IMR-90 (cell line): ENCODE data around the gene MRC1.

Experiments
- CEBPB ChIP-seq: IDR thresholded peaks from 2 replicates; pipeline ENCODE4 v1.6.1; 2012; ENCODE audit warnings: low read depth, low read length, improper control_type of control experiment
- CTCF ChIP-seq: conservative IDR thresholded peaks from 2 replicates; pipeline ENCODE4 v1.5.1; 2012; ENCODE audit warnings: mild to moderate bottlenecking, low read depth, low read length, improper control_type of control experiment
- POLR2A ChIP-seq: IDR thresholded peaks from 2 replicates; pipeline ENCODE4 v1.6.1; 2012; ENCODE audit warnings: mild to moderate bottlenecking, low read depth, low read length
- RAD21 ChIP-seq: IDR thresholded peaks from 2 replicates; pipeline ENCODE4 v1.6.1; 2012; ENCODE audit warnings: low read length, improper control_type of control experiment
- RCOR1 ChIP-seq: IDR thresholded peaks from 2 replicates; pipeline ENCODE4 v1.6.1; 2012; ENCODE audit warnings: mild to moderate bottlenecking, low read length, improper control_type of control experiment; ENCODE audit not compliant: insufficient replicate concordance
- RFX5 ChIP-seq: IDR thresholded peaks from 2 replicates; pipeline ENCODE4 v1.8.0; 2012; ENCODE audit warnings: low read depth, mild to moderate bottlenecking, low read length, moderate library complexity
- TF ChIP-seq, protein P1 (sequence below): fragments of 150-350 bp; IDR thresholded peaks from 2 replicates; pipeline ENCODE4 v1.6.1; 2017; ENCODE audit warnings: mild to moderate bottlenecking, antibody characterized with exemption, low read length, low read depth

DNA sequence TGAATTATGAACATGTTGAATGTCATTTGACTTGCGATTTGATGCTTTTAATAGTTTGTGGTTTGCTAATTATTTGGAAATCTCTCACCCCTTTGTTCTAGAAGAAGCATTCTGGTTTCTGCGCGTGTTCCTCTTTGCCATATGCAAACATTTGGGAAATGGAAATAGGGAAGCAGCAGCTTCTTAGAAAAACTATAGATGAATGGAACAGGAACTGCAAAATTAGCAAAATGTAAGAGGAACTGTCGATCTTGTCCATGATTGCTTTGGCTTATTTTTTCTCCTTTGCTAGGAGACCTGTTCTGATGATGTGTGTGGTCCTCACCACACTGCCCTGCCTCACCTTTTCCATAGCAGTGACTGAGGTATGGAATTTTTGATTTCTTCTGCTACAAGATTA, 38.1 kb upstream of the MRC1 start:
- TF ChIP-seq, protein P1, sequence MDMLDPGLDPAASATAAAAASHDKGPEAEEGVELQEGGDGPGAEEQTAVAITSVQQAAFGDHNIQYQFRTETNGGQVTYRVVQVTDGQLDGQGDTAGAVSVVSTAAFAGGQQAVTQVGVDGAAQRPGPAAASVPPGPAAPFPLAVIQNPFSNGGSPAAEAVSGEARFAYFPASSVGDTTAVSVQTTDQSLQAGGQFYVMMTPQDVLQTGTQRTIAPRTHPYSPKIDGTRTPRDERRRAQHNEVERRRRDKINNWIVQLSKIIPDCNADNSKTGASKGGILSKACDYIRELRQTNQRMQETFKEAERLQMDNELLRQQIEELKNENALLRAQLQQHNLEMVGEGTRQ: no peak
- no peak for TF ChIP-seq RFX5
- no peak for TF ChIP-seq CEBPB
- TF ChIP-seq CTCF: no peak
- no peak for TF ChIP-seq POLR2A
- no peak for TF ChIP-seq RCOR1
- TF ChIP-seq RAD21: no peak
